Stimulated activated CD8-positive, alpha-beta memory T cell treated with anti-CD3 and anti-CD28 coated beads, Interleukin-15, amount 100 ng/mL, for 1 hour (primary cell): ENCODE data around the gene S1PR1.

ENCODE experiments used
- DNase-seq: peaks from one replicate; pipeline ENCODE4 v3.0.0-alpha.2; 2020; ENCODE audit warnings: low read depth

S1PR1 gene

GRCh38 chr1:101245246-101245927 lies 8.6 kb downstream of the S1PR1 start:
- DNase-seq, result no peak

- no peak for DNase-seq
Measured at GRCh38 chr1:101247404-101248287, 10.8 kb downstream of the S1PR1 start.

- no peak for DNase-seq
Measured at GRCh38 chr1:101250222-101250621, 13.4 kb downstream of the S1PR1 start.

- no peak for DNase-seq
Measured at GRCh38 chr1:101250656-101251272, 13.9 kb downstream of the S1PR1 start.

- no peak for DNase-seq
Measured at GRCh38 chr1:101251504-101251903, 14.7 kb downstream of the S1PR1 start.

GRCh38 chr1:101253976-101254674 lies 17.3 kb downstream of the S1PR1 start:
- DNase-seq, result no peak

GRCh38 chr1:101257500-101258325 lies 20.9 kb downstream of the S1PR1 start:
- no peak for DNase-seq

GRCh38 chr1:101259744-101260148 lies 22.9 kb downstream of the S1PR1 start:
- DNase-seq, result no peak

GRCh38 chr1:101260556-101261350 lies 23.9 kb downstream of the S1PR1 start:
- no peak for DNase-seq

- no peak for DNase-seq
Measured at GRCh38 chr1:101261623-101262022, 24.8 kb downstream of the S1PR1 start.

GRCh38 chr1:101262060-101262459 lies 25.2 kb downstream of the S1PR1 start:
- no peak for DNase-seq

- no peak for DNase-seq
Measured at GRCh38 chr1:101262630-101263348, 26.0 kb downstream of the S1PR1 start.

- no peak for DNase-seq
Measured at GRCh38 chr1:101264697-101265096, 27.9 kb downstream of the S1PR1 start.

GRCh38 chr1:101265684-101266083 lies 28.9 kb downstream of the S1PR1 start:
- no peak for DNase-seq

- DNase-seq, result no peak
Measured at GRCh38 chr1:101267082-101267481, 30.3 kb downstream of the S1PR1 start.

GRCh38 chr1:101268893-101269292 lies 32.1 kb downstream of the S1PR1 start:
- no peak for DNase-seq

- DNase-seq, result no peak
Measured at GRCh38 chr1:101275672-101276071, 38.9 kb downstream of the S1PR1 start.

- DNase-seq, result no peak
Measured at GRCh38 chr1:101276818-101277217, 40.0 kb downstream of the S1PR1 start.

GRCh38 chr1:101278238-101278637 lies 41.4 kb downstream of the S1PR1 start:
- no peak for DNase-seq

- DNase-seq, result no peak
Measured at GRCh38 chr1:101278845-101279244, 42.0 kb downstream of the S1PR1 start.
